Stimulated activated effector memory CD8-positive, alpha-beta T cell treated with anti-CD3 and anti-CD28 coated beads, Interleukin-12 subunit alpha, Interleukin-12 subunit beta, amount 100 ng/mL, for 72 hours (primary cell): Measurements from ENCODE around the gene ABCB7.
"Not testable (repeated sequence)": the region's sequence is repeated elsewhere in the genome, so short reads cannot be mapped to it uniquely, and the experiment has no call there.

Experiments
- ATAC-seq: fragments of 150-1000 bp; cut with Tn5 transposase; 2 replicates; pipeline ENCODE4 v1.10.0; 2021
- DNase-seq, 2 donors: peaks; one replicate each; pipeline ENCODE4 v3.0.0; 2021 to 2022; ENCODE audit warnings: low spot score in 2 of 2
- H3K27ac Mint-ChIP-seq: one replicate; pipeline ENCODE4 v1.8.0; 2022; ENCODE audit warnings: mild to moderate bottlenecking, mixed read lengths
- H3K36me3 Mint-ChIP-seq: one replicate; pipeline ENCODE4 v1.8.0; 2022; ENCODE audit warnings: mild to moderate bottlenecking, mixed read lengths
- H3K4me1 Mint-ChIP-seq: one replicate; pipeline ENCODE4 v1.8.0; 2022; ENCODE audit warnings: mixed read lengths
- H3K4me3 Mint-ChIP-seq: one replicate; pipeline ENCODE4 v1.8.0; 2022; ENCODE audit warnings: mild to moderate bottlenecking, mixed read lengths
- H3K9me3 Mint-ChIP-seq: one replicate; pipeline ENCODE4 v1.8.0; 2022; ENCODE audit warnings: mixed read lengths

ABCB7 gene

GRCh38 chrX:75044142-75044541, 111.9 kb downstream of the ABCB7 start:
- not testable (repeated sequence) for H3K4me3 Mint-ChIP-seq, H3K36me3 Mint-ChIP-seq, H3K4me1 Mint-ChIP-seq, H3K9me3 Mint-ChIP-seq, DNase-seq, H3K27ac Mint-ChIP-seq, ATAC-seq

- Mint-ChIP-seq H3K36me3 (no peaks in the 10 kb centered on the region), H3K4me3 (no peak overlapping the region), H3K27ac (no peak overlapping the region), H3K9me3 (peaks cover 16% of the 10 kb centered on the region), H3K4me1 (no peaks in the 10 kb centered on the region)
- no peak for DNase-seq
- ATAC-seq = no peak
Observed at GRCh38 chrX:75038925-75039324, 117.2 kb downstream of the ABCB7 start.
